ENCODE measurements around the gene SDK1.

SDK1 gene

GRCh38 chr7:3585826-3586225, 284.8 kb downstream of the SDK1 start:
- DNase-seq (ENCODE audit: low read depth, low spot score): no peak

GRCh38 chr7:3588341-3588740, 287.3 kb downstream of the SDK1 start:
- no peak for DNase-seq (ENCODE audit: low read depth, low spot score)

- no peak for DNase-seq (ENCODE audit: low read depth, low spot score)
These were observed 288.7 kb downstream of the SDK1 start for GRCh38 chr7:3589752-3590151.

GRCh38 chr7:3591219-3591618, 290.2 kb downstream of the SDK1 start:
- DNase-seq (ENCODE audit: low read depth, low spot score): no peak

GRCh38 chr7:3591944-3592343, 290.9 kb downstream of the SDK1 start:
- DNase-seq (ENCODE audit: low read depth, low spot score): no peak

GRCh38 chr7:3592401-3593134, 291.5 kb downstream of the SDK1 start:
- no peak for DNase-seq (ENCODE audit: low read depth, low spot score)

GRCh38 chr7:3594901-3595300, 293.8 kb downstream of the SDK1 start:
- no peak for DNase-seq (ENCODE audit: low read depth, low spot score)

- DNase-seq (ENCODE audit: low read depth, low spot score): no peak
These were observed 297.8 kb downstream of the SDK1 start for GRCh38 chr7:3598854-3599253.

- no peak for DNase-seq (ENCODE audit: low read depth, low spot score)
These were observed 304.2 kb downstream of the SDK1 start for GRCh38 chr7:3605222-3605621.

GRCh38 chr7:3606436-3606835, 305.4 kb downstream of the SDK1 start:
- DNase-seq (ENCODE audit: low read depth, low spot score): no peak

- no peak for DNase-seq (ENCODE audit: low read depth, low spot score)
These were observed 306.8 kb downstream of the SDK1 start for GRCh38 chr7:3607847-3608246.

- no peak for DNase-seq (ENCODE audit: low read depth, low spot score)
These were observed 315.3 kb downstream of the SDK1 start for GRCh38 chr7:3616306-3616705.

- DNase-seq (ENCODE audit: low read depth, low spot score): no peak
These were observed 329.0 kb downstream of the SDK1 start for GRCh38 chr7:3630081-3630480.

- no peak for DNase-seq (ENCODE audit: low read depth, low spot score)
These were observed 333.3 kb downstream of the SDK1 start for GRCh38 chr7:3634396-3634795.

GRCh38 chr7:3636131-3636860, 335.2 kb downstream of the SDK1 start:
- no peak for DNase-seq (ENCODE audit: low read depth, low spot score)

GRCh38 chr7:3639253-3639652, 338.2 kb downstream of the SDK1 start:
- DNase-seq (ENCODE audit: low read depth, low spot score): no peak

GRCh38 chr7:3641582-3641981, 340.5 kb downstream of the SDK1 start:
- DNase-seq (ENCODE audit: low read depth, low spot score): no peak

- no peak for DNase-seq (ENCODE audit: low read depth, low spot score)
These were observed 342.0 kb downstream of the SDK1 start for GRCh38 chr7:3643091-3643490.

- no peak for DNase-seq (ENCODE audit: low read depth, low spot score)
These were observed 347.2 kb downstream of the SDK1 start for GRCh38 chr7:3648276-3648675.

GRCh38 chr7:3649250-3649649, 348.2 kb downstream of the SDK1 start:
- DNase-seq (ENCODE audit: low read depth, low spot score): no peak

GRCh38 chr7:3649678-3650440, 348.8 kb downstream of the SDK1 start:
- no peak for DNase-seq (ENCODE audit: low read depth, low spot score)

GRCh38 chr7:3650844-3651243, 349.8 kb downstream of the SDK1 start:
- DNase-seq (ENCODE audit: low read depth, low spot score): no peak

GRCh38 chr7:3655635-3656034, 354.6 kb downstream of the SDK1 start:
- DNase-seq (ENCODE audit: low read depth, low spot score): no peak
